Measurements from ENCODE around the gene CPE.
"Not testable (repeated sequence)": the region's sequence is repeated elsewhere in the genome, so short reads cannot be mapped to it uniquely, and the experiment has no call there.

CPE gene

DNA sequence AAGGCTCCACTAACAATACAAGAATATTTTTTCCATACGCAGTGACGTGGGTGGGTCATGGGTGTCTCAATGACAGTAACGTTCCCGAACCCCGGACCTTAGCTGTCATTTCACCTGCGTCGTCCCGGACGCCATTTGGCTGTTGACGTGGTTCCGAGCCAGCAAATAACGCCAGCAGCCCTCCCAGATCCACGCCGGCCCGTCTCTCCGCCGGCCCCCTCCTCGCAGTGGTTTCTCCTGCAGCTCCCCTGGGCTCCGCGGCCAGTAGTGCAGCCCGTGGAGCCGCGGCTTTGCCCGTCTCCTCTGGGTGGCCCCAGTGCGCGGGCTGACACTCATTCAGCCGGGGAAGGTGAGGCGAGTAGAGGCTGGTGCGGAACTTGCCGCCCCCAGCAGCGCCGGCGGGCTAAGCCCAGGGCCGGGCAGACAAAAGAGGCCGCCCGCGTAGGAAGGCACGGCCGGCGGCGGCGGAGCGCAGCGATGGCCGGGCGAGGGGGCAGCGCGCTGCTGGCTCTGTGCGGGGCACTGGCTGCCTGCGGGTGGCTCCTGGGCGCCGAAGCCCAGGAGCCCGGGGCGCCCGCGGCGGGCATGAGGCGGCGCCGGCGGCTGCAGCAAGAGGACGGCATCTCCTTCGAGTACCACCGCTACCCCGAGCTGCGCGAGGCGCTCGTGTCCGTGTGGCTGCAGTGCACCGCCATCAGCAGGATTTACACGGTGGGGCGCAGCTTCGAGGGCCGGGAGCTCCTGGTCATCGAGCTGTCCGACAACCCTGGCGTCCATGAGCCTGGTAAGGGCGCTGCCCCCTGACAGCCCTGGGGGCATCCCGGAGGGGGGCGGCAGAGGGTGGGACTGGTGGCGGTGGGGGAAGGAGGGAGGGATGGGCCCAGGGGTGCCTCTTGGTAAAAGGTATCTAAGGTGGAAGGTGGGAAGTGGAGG lies at the start of gene CPE:
Gene CPE (plus strand): TSS at position 264 of the 933 bp plus-strand sequence. CDS start 214 bp downstream, at position 478.
- peak; percentile 84 for DNase-seq

DNA sequence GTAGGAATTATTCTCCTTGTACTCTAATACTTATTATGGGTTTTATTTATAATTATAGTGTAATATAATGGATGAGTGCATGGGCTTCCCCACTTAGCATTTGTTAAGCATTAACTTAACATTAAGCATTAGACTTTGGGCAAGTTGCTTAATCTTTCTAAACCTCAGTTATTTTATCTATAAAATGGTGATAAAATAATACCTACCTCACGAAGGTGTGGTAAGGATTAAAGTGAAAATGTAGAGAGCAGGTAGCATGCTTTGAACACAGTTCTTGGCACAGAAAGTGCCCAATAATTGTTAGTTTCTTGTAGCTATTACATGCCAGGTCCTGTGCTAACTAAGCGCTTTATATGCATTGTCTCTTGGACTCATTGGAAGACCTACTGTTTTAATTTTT lies 48.7 kb upstream of the CPE start:
- DNase-seq: no peak

DNA sequence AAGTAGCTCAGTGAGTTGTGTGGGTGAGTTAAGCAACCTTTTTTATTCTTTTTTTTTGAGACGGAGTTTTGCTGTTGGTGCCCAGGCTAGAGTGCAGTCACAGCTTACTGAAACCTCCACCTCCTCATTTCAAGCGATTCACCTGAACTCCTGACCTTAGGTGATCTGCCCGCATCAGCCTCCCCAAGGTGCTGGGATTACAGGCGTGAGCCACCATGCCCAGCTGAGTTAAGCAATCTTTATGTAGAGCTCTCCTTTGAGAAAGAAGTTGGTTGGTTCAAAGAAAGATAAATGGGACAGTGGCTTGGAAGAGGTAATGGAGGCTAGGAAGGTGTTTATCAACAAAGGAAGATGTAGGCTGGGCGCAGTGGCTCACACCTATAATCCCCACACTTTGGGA lies 48.1 kb upstream of the CPE start:
- no peak for DNase-seq

DNA sequence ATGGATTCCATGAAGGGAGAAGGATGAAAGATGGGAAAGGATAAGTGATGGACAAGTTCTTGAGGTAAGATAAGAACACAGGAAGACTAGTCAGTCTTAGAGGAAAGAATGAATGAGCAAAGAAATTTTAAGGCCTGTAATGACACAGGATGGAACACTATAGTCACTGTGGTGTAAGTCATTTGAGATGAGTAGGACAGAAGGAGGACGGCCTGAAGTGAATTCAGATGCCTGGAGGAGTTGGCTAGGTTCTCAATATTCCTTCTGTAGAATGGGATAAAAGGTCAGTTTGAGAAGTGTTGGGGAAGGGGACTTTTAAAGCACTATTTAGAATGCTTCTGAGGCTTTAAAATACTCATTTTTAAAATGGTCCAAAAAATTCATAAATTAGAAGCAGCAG lies 47.4 kb upstream of the CPE start:
- DNase-seq: peak; percentile 28

DNA sequence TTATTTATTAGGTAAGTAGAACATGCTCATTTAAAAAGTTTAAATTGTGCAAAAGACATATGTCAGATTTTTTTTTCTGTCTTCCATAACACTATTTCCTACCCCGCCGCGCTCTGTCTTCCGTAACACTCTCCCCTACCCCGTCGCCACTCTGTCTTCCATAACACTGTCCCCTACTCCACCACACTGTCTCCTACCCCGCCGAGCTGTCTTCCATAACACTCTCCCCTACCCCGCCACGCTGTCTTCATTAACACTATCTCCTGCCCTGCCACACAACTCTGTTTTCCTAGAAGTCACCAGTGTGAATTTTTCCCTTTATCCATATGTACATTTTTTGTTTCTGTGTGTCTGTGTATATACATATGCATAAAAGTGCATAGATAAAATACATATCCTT lies 47.0 kb upstream of the CPE start:
- DNase-seq: no peak

DNA sequence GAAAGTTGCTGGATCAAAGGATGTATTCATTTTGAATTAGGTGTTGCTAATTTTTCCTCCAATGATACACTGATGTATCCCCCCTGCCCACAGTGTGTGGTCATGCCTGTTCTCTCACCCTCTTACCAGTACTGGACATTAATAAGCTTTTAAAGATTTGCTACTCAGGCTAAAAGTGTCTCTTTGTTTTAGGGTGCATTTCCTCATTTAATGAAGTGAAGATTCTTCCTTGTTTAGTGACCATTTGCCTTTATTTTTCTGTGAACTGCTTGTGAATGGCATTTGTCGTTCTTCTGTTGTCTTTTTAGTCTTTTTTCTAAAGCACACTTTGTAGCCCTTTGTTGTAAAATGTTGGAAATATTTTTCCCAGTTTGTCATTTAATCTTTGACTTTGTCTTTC lies 46.3 kb upstream of the CPE start:
- no peak for DNase-seq

DNA sequence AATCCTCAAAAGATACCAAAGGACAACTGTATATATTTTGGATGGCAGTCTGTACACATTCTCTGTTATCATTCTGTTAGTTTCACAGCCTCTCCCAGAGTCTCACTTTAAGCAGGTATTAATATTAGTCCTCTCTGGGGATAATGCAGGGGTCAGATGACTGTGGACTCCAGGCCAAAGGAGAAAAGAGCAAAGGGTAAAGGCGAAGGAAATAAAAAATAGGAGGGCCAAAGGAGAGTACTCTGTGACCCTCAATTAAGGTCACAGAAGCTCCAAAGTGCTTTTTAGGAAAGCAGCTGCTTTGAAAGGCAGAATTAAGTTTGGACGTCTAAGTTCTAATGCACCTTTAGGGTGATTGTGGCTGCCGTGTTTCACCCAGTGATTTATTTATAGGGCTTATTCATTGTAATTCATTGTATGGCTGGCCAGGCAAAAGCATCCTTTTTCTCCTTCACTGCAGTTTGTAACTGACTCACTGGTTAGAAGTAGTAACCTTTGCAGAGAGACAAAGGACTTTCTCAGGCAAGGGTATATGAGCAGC lies 43.6 kb upstream of the CPE start:
- DNase-seq: no peak

DNA sequence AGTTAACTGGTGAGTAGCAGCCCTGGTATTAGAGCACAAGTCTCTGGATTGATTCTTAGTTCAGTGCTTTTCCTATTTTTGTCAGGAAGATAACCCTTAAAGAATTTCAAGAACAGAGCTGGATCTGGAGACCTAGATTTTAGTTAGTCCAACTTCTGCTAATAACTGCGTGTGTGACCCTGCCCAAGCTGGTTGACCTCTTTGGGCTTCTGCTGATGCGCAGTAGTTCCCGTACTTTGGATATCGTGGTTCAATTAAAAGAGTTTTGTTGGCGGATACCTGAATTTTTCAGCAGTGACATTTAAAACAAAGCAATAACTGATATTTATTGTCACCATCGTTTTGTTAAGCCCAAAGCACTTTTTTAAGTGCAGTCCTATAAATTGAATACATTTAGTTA lies 42.1 kb upstream of the CPE start:
- DNase-seq: no peak

DNA sequence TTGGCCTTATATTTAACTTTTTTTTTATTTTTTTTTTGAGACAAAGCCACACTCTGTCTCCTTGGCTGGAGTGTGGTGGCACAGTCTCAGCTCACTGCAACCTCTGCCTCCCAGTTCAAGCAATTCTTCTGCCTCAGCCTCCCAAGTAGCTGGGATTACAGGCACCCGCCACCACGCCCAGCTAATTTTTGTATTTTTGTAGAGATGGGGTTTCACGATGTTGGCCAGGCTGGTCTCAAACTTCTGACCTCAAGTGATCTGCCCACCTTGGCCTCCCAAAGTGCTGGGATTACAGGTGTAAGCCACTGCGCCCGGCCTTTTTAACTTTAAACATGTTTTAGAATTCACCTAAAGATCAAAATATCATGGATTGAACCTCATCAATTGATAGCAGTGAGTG lies 36.5 kb upstream of the CPE start:
- DNase-seq: not testable (repeated sequence)

DNA sequence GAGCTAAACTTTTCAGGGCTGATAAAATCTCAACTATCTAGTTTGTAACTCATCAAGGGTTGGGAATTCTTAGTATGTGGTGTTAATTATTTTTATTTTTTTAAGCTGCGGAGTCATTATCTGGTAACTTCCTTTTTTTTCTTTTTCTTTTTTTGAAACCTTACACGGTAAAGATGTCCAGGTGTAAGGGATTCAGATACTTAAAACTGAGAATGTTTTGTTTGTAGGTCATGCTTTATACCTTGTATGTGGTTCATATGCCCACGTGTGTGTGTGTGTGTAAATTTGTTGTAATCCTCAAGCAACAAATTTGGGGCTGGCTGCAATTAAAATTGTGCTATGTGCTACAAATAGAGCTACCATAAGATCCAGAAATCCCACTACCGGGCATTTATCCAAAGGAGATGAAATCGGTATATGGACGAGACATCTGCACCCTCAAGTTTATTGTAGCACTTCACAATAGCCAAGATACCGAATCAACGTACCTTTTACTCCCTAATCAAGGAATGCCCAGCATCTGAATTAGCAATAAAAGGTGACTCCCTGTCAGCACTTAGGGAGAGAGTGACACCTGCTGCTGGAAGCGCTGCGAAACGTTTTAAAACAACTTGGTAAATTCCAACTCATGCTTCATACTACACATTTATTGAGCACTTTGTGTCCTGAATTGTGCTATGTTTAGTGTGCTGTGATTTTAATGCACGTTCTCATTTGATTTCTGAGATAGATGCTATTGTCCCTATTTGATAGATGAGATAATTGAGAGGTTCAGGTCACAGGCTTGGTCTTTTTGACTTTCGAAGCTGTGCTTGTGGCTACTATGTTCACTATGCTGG lies 35.2 kb upstream of the CPE start:
- peak; percentile 28 for DNase-seq

DNA sequence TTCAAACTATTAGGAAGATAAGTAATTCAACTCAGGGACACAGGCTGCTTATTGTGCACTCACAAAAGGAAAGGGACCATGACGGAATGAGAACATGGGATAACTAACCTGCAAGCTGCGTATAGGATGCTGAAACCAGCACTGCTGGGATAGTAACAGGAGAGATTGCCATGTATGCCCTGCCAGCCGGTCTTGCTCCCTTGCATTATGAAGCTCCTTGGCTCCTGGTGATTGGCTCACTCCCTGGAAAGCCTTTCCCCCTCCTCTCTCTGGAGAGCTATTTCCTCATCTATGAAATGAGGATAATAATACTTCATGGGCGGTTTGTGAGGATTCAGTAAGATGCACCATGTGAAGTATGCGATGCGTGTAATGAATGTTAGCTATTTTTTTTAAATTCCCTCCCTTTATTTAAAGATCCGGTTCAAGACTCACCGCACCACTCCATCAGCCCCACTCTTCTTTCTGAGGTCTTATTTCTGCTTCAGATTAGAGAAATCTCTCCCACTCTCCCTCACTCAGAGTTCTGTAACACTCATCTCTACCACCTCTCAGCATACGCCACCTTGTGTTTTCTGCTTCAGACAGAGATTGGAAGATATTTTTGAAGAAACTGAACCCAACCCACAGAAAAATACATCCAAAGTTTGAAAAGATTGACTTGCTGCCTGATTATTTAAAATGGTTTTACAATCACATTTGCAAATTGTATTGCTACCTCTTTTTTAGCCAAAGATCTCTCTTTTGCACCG lies 33.0 kb upstream of the CPE start:
- DNase-seq: no peak

DNA sequence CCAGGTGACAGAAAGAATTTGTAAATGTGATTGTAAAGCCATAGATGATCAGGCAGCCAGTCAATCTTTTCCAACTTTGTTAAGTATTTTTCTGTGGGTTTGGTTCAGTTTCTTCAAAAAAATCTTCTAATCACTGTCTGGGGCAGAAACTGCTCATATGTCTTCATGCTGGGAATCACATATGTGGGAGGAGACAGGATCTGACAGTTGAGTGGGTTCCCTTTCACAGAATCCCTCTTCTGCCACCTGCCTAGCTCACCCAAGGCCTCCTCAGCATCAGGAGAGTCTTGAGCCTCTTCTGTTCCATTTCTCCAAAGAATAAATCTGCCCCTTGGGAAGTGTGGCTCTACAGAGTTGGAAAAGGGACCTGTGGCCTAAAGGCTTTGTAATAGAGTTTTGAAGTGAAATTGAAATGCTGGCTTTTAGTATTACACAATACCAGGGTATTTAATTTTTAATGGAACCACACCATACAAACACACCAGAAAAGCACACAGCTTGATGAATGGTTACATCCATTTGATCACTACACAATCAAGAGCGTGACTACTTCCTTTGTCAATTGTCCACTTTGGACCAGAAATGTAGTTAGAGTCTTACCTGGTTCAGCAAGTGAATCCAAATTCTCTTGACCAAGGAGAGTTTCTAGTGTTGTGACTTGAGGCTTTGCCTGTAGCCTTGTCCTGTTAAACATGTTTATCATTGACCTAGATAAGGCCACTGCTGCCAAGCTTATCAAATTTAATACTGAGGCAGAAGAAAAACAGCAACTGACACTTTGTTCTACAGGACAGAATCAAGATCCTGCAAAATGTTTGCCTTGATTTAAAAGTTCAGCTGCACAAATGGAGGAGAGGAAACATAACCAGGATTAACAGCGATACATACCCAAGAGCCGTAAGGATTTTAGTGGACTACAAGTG lies 30.9 kb upstream of the CPE start:
- no peak for DNase-seq

DNA sequence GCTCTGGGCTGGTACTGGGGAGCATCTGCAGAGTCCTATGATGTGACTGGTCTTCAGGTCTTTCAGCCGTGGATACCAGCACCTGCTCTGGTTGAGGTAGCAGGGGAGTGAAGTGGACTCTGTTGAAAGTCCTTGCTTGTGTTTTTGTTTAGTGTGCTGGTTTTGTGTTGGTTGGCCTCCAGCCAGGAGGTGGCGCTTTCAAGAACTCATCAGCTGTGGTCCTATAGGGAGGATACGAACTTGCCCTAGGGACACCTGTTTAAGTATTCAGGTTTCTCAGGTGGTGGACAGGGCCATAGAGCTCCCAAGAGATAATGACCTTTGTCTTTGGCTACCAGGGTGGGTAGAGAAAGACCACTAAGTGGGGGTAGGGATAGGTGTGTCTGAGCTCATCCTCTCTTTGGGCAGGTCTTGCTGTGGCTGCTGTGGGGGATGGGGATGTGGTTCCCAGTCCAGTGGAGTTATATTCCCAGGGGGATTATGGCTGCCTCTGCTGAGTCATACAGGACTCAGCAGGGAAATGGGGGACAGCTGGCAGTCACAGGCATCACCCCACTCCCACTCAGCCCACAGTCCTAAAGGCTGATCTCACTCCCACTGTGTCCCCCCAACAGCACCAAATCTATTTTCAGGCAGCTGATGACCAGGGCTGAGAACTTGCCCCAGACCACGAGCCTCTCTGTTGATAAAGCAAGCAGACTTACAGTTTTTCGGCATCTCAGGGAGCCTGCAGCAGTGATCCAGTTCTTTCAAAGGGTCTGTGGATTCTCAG lies 27.3 kb upstream of the CPE start:
- DNase-seq: no peak

DNA sequence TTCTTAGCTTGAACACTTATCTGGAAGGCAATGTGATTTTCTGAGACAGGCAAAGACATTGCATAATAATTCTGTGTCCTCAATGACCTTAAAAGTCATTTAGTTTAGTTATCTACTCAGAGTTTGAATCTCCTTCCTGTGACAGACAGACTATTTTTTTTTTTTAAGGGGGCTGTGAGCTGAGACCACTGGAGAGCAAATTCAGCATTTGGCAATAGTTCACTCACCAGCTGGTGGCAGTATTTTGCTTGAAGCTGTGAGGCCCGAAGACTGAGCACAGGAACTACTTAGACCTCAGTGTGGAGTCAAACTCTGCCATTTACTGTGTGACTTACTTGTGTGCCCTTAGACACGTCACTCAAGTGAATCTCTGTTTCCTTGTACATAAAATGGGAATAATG lies 22.9 kb upstream of the CPE start:
- peak; percentile 52 for DNase-seq

DNA sequence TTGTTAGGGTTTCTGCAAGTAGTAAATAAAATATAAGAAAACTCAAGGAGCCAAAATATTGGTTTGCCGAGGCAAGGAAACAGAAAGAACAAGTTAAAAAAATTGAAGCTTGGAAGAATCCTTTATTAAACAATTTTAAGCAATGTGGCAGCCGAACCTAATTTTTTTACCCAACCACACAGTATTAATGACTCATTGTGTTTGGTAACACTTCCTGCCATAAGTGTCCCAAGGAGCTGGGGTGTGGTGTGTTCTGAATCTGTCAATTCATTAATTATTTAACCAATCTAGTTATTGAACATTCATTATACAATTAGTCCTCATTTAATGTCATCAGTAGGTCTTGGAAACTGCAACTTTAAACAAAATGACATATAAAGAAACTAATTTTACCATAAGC lies 19.3 kb upstream of the CPE start:
- DNase-seq: peak; percentile 63

DNA sequence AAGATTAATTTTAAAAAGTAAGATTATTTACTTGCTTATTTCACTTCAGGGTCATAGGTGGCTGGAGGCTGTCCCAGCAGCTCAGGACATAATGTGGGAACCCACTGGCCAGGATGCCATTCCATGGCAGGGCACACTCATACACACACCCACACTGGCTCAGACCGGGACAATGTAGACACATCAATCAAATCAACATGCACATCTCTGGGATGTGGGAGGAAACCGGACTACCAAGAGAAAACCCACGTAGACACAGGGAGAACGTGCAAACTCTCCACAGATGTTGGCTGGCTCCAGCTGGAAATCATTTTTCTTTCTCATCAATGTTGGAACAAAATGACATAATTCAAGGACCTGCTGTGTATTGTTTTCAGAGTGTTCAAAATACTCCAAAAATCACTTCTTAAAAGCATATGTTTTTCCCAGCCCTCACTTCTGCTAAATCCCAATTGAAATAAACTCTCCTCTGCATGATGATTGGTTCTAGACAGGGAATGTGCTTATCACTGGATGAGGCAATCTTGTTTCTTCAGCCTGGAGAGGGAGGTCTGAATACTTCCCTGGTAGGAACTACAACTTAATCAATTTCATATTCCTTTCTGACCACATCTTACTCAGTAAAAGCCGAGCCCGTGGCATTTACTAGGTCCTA lies 18.6 kb upstream of the CPE start:
- DNase-seq: peak; percentile 69

DNA sequence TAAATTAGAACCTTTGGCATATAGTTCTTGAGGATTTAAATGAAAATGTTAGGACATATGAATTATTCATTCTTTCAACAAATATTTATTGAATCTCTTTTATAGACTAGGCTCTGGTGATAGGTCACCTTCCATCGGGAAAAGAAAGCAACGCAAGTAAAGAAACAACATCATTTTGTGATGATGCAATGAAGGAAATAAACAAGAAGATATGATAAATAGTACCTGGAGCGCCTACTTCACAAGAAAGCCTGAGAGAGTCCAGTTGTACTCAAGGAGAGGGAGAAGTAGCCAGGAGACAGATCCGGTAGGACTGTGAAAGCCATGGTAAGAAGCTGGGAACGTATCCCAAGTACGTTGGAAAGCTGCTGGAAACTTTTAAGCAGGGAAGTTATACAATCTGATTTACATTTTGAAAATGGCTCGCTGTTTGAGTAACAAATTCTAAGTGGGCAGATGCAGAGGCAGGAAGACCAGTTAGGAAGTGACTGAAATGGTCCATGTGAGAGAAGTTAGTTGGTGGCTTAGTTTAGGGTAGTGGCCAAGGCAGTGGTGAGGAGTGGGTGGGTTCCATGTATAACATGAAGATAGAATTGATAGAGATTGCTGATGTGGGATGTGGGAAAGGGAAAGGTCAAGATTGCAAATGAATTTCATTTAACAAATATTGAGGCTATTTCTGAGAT lies 17.7 kb upstream of the CPE start:
- DNase-seq: no peak

DNA sequence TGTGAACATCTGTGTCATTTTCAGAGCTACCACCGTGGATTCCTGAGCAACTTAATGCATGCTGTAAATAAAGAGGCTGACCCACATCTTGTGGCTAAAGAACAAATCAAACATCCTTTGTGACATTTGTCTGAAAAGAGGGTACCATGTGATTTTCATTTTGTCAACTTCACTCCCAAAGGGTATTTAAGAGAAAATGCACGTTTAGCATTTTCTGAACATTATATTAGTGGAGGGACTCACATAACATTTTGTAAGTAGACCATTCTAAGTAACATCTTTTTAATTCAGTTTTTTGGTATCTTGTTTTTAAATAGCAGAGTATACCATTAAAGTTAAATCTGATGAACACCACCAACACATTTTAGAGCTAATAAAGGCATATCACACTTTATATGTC lies 17.0 kb upstream of the CPE start:
- no peak for DNase-seq

DNA sequence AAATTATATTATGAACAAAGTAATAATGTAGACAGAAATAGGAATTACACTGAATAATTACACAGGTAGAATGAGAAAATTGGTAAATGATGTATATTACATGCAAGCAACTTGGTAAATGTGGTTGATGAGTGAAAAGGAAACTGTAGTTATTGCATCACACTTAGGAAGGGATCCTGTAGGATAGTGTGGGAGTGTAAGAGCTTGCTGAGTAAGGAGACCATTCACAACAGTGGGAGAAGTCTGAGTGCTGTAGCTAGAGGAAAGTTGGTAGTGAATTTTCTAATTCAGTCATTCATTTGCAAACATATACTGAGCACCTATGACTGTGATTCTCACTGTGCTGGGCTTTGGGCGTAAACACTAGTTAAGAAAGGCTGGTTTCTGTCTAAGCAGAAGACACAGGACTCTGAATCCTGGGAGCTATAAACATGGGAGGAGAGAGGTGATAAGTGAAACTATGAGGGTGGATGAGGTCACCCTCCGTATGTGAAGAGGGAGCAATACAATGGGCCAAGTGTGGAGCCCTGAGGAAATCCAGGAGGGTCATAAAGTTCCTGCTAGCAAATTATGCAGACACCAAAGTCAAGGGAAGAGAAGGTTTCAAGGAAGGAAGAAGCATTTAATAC lies 14.2 kb upstream of the CPE start:
- peak; percentile 30 for DNase-seq
